ENCODE measurements around the gene SH3BP5L. TPM values are rescaled to one million over a fixed set of nuclear protein-coding genes. Genes with fewer than 3 reads are reported as not detected.

Gene SH3BP5L
- total and polyA plus RNA-seq, 2 of the 8 experiments (the other 6 are each of a cell fraction or from before 2014, with no cell fraction given), result 20.2 to 28.4 TPM

- H2BK12ac ChIP-seq (ENCODE audit: low read depth, low read length), result no peak overlapping the region
These were observed 18.8 kb upstream of the SH3BP5L start for GRCh38 chr1:248844526-248844925.

More at GRCh38 chr1:248844526-248844925, 18.8 kb upstream of the SH3BP5L start:
- CTCF ChIA-PET (ENCODE audit: partially characterized antibody), result interaction anchor here (1.0 to 1.4 kb wide), 2 partner anchors 75 to 82 kb away, joined by 3 to 6 read pairs; no protein-coding TSS in a partner anchor
- Histone ChIP-seq H3K27me3 (replicated peaks in 1 of 4; ENCODE audit: control insufficient read depth in 3 of 4, extremely low read depth in 1 of 4, insufficient read depth in 3 of 4, low read length in 3 of 4) (no peaks in the 10 kb centered on the region), H3K27ac (ENCODE audit: low read depth, low read length) (no peak overlapping the region), H3K79me2 (ENCODE audit: control insufficient read depth in 1 of 2, insufficient read depth in 2 of 2, low read length in 2 of 2) (peaks cover 0 to 20% of the 10 kb centered on the region in 2 experiments; a peak in 2 of 4 replicates), H3K56ac (replicated peaks; ENCODE audit: insufficient read length, low read depth, low read length) (no peak overlapping the region), H4K20me1 (replicated peaks in 1 of 2; ENCODE audit: control insufficient read depth in 1 of 2, insufficient read depth in 2 of 2, low read length in 2 of 2) (peaks cover 2 to 16% of the 10 kb centered on the region in 2 experiments), H3K4me1 (replicated peaks in 1 of 4; ENCODE audit: control insufficient read depth in 3 of 4, insufficient read depth in 4 of 4, low read length in 3 of 4) (no peaks in the 10 kb centered on the region), H3K4ac (replicated peaks; ENCODE audit: insufficient read length, low read depth, low read length) (no peak overlapping the region), H4K8ac (ENCODE audit: extremely low read depth, insufficient read depth, low read length) (no peak overlapping the region), H3K23ac (ENCODE audit: insufficient read length) (no peak overlapping the region), H3K18ac (ENCODE audit: extremely low read depth, low read length) (no peak overlapping the region), H2BK20ac (ENCODE audit: low read length) (no peak overlapping the region), H3K9ac (replicated peaks in 1 of 4; ENCODE audit: extremely low read depth in 1 of 4, low read depth in 3 of 4, low read length in 3 of 4) (no peak overlapping the region), H2BK15ac (ENCODE audit: low read length) (no peak overlapping the region), H2BK120ac (replicated peaks; ENCODE audit: low read depth, low read length) (no peak overlapping the region), H3K14ac (ENCODE audit: insufficient read length) (no peak overlapping the region), H3K36me3 (ENCODE audit: control insufficient read depth in 2 of 4, insufficient read depth in 4 of 4, low read length in 3 of 4) (peaks cover 0 to 25% (median 16%) of the 10 kb centered on the region in 4 experiments; a peak in 6 of 8 replicates), H3K4me2 (ENCODE audit: insufficient read depth in 1 of 2, low read depth in 2 of 2, low read length in 2 of 2) (no peak overlapping the region), H3K9me3 (ENCODE audit: insufficient read depth in 2 of 2, low read depth in 1 of 2, low read length in 1 of 2) (no peaks in the 10 kb centered on the region), H2AFZ (ENCODE audit: low read length) (no peak overlapping the region), H3K4me3 (ENCODE audit: extremely low read depth in 1 of 4, insufficient read depth in 2 of 4, low read depth in 3 of 4, low read length in 4 of 4) (no peak overlapping the region), H4K91ac (replicated peaks; ENCODE audit: insufficient read length, low read length) (no peak overlapping the region), H3K79me1 (ENCODE audit: low read depth, low read length) (peaks cover 10% of the 10 kb centered on the region), H2BK5ac (ENCODE audit: low read depth, low read length) (no peak overlapping the region), H4K5ac (ENCODE audit: insufficient read length, low read depth, low read length) (no peak overlapping the region), H2AK5ac (ENCODE audit: low read depth, low read length) (no peak overlapping the region), H3K23me2 (ENCODE audit: low read depth, low read length) (no peaks in the 10 kb centered on the region)
- TF ChIP-seq BACH1 (IDR thresholded peaks at IDR 0.05; ENCODE audit: low read length), result no peak
- no peak for TF ChIP-seq RFX5 (IDR thresholded peaks at IDR 0.05; ENCODE audit: borderline replicate concordance, low read depth, low read length)
- no peak for TF ChIP-seq HDAC2 (IDR thresholded peaks at IDR 0.05; ENCODE audit: borderline replicate concordance in 1 of 2, low read depth in 2 of 2, low read length in 2 of 2)
- no peak for TF ChIP-seq TEAD4 (IDR thresholded peaks at IDR 0.05; ENCODE audit: low read depth, low read length)
- TF ChIP-seq KDM5A (IDR thresholded peaks at IDR 0.05; ENCODE audit: low read length), result no peak
- TF ChIP-seq CTBP2 (IDR thresholded peaks at IDR 0.05; ENCODE audit: borderline replicate concordance, insufficient read depth, insufficient read length, low read length), result no peak
- no peak for TF ChIP-seq RXRA (IDR thresholded peaks at IDR 0.05; ENCODE audit: insufficient read depth, low read depth, low read length)
- POLR2A ChIA-PET (ENCODE audit: partially characterized antibody), result interaction anchor here (1.0 to 1.1 kb wide), 2 partner anchors 12 to 15 kb away, joined by 3 to 4 read pairs; partner anchors contain the start of gene ZNF692
- FAIRE-seq, result no peak
- 95% methylated on average over 8 of the region's 8 CpGs; no CpG with 5 or more reads in 1 of the 2 experiments for WGBS, 2 experiments (ENCODE audit: extremely low coverage in 1 of 2, insufficient coverage in 1 of 2, insufficient read length in 1 of 2, insufficient replicate concordance in 2 of 2, low coverage in 1 of 2, low lambda C conversion rate in 2 of 2, missing lambda C conversion rate in 1 of 2)
- DNase-seq (ENCODE audit: low read depth in 1 of 2, low spot score in 2 of 2), result no peak

Measured in H1 (cell line).